Mucosa of stomach (tissue), 1 donor: Measurements from ENCODE around the gene PNMA6F.
"Not testable (repeated sequence)": the region's sequence is repeated elsewhere in the genome, so short reads cannot be mapped to it uniquely, and the experiment has no call there.

Source experiments
- H3K27me3 ChIP-seq: one replicate; pipeline ENCODE4 v1.7.0; 2013; ENCODE audit warnings: mild to moderate bottlenecking, low read length; ENCODE audit not compliant: control insufficient read depth, insufficient read depth
- H3K36me3 ChIP-seq: one replicate; pipeline ENCODE4 v1.7.0; 2013; ENCODE audit warnings: low read length; ENCODE audit not compliant: control insufficient read depth, insufficient read depth
- H3K4me1 ChIP-seq: one replicate; pipeline ENCODE4 v1.7.0; 2013; ENCODE audit warnings: mild to moderate bottlenecking, low read length; ENCODE audit not compliant: control insufficient read depth, insufficient read depth
- H3K4me3 ChIP-seq: one replicate; pipeline ENCODE4 v1.7.0; 2013; ENCODE audit warnings: low read length
- H3K9ac ChIP-seq: one replicate; pipeline ENCODE4 v1.7.0; 2013; ENCODE audit warnings: mild to moderate bottlenecking, low read length, moderate library complexity
- H3K9me3 ChIP-seq: one replicate; pipeline ENCODE4 v1.7.0; 2013; ENCODE audit warnings: mild to moderate bottlenecking, low read length, moderate library complexity; ENCODE audit not compliant: control insufficient read depth
- donor health status: Pancreatic carcinoma.

The PNMA6F gene

GRCh38 chrX:153307276-153308178, 14.0 kb downstream of the PNMA6F start:
- Histone ChIP-seq H3K4me1 (no peaks in the 10 kb centered on the region), H3K27me3 (no peaks in the 10 kb centered on the region), H3K9me3 (no peaks in the 10 kb centered on the region), H3K36me3 (no peaks in the 10 kb centered on the region), H3K9ac (no peak overlapping the region), H3K4me3 (no peak overlapping the region)

- Histone ChIP-seq H3K27me3 (no peaks in the 10 kb centered on the region), H3K36me3 (no peaks in the 10 kb centered on the region), H3K4me3 (no peak overlapping the region), H3K4me1 (no peaks in the 10 kb centered on the region), H3K9me3 (no peaks in the 10 kb centered on the region), H3K9ac (no peak overlapping the region)
These were observed 14.9 kb downstream of the PNMA6F start for GRCh38 chrX:153306527-153307115.

- H3K36me3 ChIP-seq, result no peaks in the 10 kb centered on the region
- H3K27me3 ChIP-seq, result no peaks in the 10 kb centered on the region
- H3K9me3 ChIP-seq, result no peaks in the 10 kb centered on the region
- H3K4me3 ChIP-seq, result no peak overlapping the region
- no peaks in the 10 kb centered on the region for H3K4me1 ChIP-seq
- H3K9ac ChIP-seq, result no peak overlapping the region
These were observed 15.6 kb downstream of the PNMA6F start for GRCh38 chrX:153305972-153306371.

- no peaks in the 10 kb centered on the region for H3K36me3 ChIP-seq
- H3K4me1 ChIP-seq, result no peaks in the 10 kb centered on the region
- no peak overlapping the region for H3K9ac ChIP-seq
- no peak overlapping the region for H3K4me3 ChIP-seq
- no peaks in the 10 kb centered on the region for H3K27me3 ChIP-seq
- H3K9me3 ChIP-seq, result no peaks in the 10 kb centered on the region
These were observed 16.4 kb downstream of the PNMA6F start for GRCh38 chrX:153304988-153305736.

GRCh38 chrX:153303276-153304262, 18.0 kb downstream of the PNMA6F start:
- Histone ChIP-seq H3K4me3 (no peak overlapping the region), H3K9me3 (no peaks in the 10 kb centered on the region), H3K4me1 (no peaks in the 10 kb centered on the region), H3K9ac (no peak overlapping the region), H3K27me3 (no peaks in the 10 kb centered on the region), H3K36me3 (no peaks in the 10 kb centered on the region)

GRCh38 chrX:153302796-153303195, 18.8 kb downstream of the PNMA6F start:
- Histone ChIP-seq H3K4me1 (no peaks in the 10 kb centered on the region), H3K27me3 (no peaks in the 10 kb centered on the region), H3K4me3 (no peak overlapping the region), H3K9ac (no peak overlapping the region), H3K9me3 (no peaks in the 10 kb centered on the region), H3K36me3 (no peaks in the 10 kb centered on the region)

- H3K36me3 ChIP-seq, result no peaks in the 10 kb centered on the region
- H3K4me3 ChIP-seq, result no peak overlapping the region
- no peak overlapping the region for H3K9ac ChIP-seq
- no peaks in the 10 kb centered on the region for H3K4me1 ChIP-seq
- H3K27me3 ChIP-seq, result no peaks in the 10 kb centered on the region
- H3K9me3 ChIP-seq, result no peaks in the 10 kb centered on the region
These were observed 19.8 kb downstream of the PNMA6F start for GRCh38 chrX:153301746-153302145.

GRCh38 chrX:153299855-153300254, 21.7 kb downstream of the PNMA6F start:
- Histone ChIP-seq H3K9ac (no peak overlapping the region), H3K4me3 (no peak overlapping the region), H3K27me3 (no peaks in the 10 kb centered on the region), H3K36me3 (no peaks in the 10 kb centered on the region), H3K9me3 (no peaks in the 10 kb centered on the region), H3K4me1 (no peaks in the 10 kb centered on the region)

- H3K4me1 ChIP-seq, result no peaks in the 10 kb centered on the region
- no peaks in the 10 kb centered on the region for H3K9me3 ChIP-seq
- H3K36me3 ChIP-seq, result no peaks in the 10 kb centered on the region
- no peaks in the 10 kb centered on the region for H3K27me3 ChIP-seq
- no peak overlapping the region for H3K4me3 ChIP-seq
- H3K9ac ChIP-seq, result no peak overlapping the region
These were observed 24.2 kb downstream of the PNMA6F start for GRCh38 chrX:153297376-153297775.

GRCh38 chrX:153293485-153294071, 28.0 kb downstream of the PNMA6F start:
- not testable (repeated sequence) for H3K9me3 ChIP-seq, H3K4me1 ChIP-seq, H3K36me3 ChIP-seq, H3K9ac ChIP-seq, H3K27me3 ChIP-seq, H3K4me3 ChIP-seq

- not testable (repeated sequence) for H3K4me1 ChIP-seq, H3K36me3 ChIP-seq, H3K4me3 ChIP-seq, H3K27me3 ChIP-seq, H3K9me3 ChIP-seq, H3K9ac ChIP-seq
These were observed 32.8 kb downstream of the PNMA6F start for GRCh38 chrX:153288807-153289206.
